WTC11 (cell line): ENCODE results near the gene ZNF440. TPM values are rescaled to one million over a fixed set of nuclear protein-coding genes. Genes with fewer than 3 reads are reported as not detected.

Experiments
- ATF1 ChIP-seq: sonication (generic); formaldehyde crosslinking; IDR thresholded peaks from 2 replicates; pipeline ENCODE4 v1.8.1; 2023; ENCODE audit warnings: mild to moderate bottlenecking, moderate library complexity, missing genetic modification reagents
- total RNA-seq: library from RNA; stranded (reverse); gene quantifications from 3 replicates; pipeline ENCODE4 v1.2.3, GENCODE V29; 2021
- TF ChIP-seq, protein P1 (sequence below): sonication (generic); formaldehyde crosslinking; IDR thresholded peaks from 2 replicates; pipeline ENCODE4 v1.8.1; 2023; ENCODE audit warnings: mild to moderate bottlenecking, moderate library complexity, missing genetic modification reagents
- TF ChIP-seq, protein P2 (sequence below): fragments of 250-450 bp; sonication (Bioruptor Pico); IDR thresholded peaks from 2 replicates; pipeline ENCODE4 v1.9.0; 2021; ENCODE audit warnings: mild to moderate bottlenecking, borderline replicate concordance

Gene ZNF440
- total RNA-seq, 1 experiment from 2014 or later = 16.4 TPM

DNA sequence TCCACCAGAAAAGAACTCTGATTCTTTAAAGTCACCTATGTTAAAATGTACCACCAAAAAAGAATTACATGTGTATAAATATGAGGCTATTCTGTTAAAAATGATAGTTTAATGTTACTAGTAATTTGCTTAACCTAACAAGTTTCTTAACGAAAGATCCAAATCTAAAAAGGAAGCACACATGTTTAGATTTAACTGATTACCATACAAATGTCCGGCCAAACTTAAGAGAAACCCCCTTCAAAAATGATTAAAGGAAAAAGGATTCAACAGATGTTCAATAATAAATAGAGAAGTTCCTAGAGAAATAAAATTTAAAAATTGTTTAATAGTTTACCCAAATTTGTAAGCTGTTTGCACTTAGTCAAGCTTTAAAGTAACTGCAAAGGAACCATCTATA lies 68.5 kb downstream of the ZNF440 start (continued):
- TF ChIP-seq, protein P1, sequence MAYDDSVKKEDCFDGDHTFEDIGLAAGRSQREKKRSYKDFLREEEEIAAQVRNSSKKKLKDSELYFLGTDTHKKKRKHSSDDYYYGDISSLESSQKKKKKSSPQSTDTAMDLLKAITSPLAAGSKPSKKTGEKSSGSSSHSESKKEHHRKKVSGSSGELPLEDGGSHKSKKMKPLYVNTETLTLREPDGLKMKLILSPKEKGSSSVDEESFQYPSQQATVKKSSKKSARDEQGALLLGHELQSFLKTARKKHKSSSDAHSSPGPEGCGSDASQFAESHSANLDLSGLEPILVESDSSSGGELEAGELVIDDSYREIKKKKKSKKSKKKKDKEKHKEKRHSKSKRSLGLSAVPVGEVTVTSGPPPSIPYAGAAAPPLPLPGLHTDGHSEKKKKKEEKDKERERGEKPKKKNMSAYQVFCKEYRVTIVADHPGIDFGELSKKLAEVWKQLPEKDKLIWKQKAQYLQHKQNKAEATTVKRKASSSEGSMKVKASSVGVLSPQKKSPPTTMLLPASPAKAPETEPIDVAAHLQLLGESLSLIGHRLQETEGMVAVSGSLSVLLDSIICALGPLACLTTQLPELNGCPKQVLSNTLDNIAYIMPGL = no peak
- TF ChIP-seq ATF1 = no peak
- TF ChIP-seq, protein P2, sequence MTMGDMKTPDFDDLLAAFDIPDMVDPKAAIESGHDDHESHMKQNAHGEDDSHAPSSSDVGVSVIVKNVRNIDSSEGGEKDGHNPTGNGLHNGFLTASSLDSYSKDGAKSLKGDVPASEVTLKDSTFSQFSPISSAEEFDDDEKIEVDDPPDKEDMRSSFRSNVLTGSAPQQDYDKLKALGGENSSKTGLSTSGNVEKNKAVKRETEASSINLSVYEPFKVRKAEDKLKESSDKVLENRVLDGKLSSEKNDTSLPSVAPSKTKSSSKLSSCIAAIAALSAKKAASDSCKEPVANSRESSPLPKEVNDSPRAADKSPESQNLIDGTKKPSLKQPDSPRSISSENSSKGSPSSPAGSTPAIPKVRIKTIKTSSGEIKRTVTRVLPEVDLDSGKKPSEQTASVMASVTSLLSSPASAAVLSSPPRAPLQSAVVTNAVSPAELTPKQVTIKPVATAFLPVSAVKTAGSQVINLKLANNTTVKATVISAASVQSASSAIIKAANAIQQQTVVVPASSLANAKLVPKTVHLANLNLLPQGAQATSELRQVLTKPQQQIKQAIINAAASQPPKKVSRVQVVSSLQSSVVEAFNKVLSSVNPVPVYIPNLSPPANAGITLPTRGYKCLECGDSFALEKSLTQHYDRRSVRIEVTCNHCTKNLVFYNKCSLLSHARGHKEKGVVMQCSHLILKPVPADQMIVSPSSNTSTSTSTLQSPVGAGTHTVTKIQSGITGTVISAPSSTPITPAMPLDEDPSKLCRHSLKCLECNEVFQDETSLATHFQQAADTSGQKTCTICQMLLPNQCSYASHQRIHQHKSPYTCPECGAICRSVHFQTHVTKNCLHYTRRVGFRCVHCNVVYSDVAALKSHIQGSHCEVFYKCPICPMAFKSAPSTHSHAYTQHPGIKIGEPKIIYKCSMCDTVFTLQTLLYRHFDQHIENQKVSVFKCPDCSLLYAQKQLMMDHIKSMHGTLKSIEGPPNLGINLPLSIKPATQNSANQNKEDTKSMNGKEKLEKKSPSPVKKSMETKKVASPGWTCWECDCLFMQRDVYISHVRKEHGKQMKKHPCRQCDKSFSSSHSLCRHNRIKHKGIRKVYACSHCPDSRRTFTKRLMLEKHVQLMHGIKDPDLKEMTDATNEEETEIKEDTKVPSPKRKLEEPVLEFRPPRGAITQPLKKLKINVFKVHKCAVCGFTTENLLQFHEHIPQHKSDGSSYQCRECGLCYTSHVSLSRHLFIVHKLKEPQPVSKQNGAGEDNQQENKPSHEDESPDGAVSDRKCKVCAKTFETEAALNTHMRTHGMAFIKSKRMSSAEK = no peak

Other genes with a start within 250 kb of the ZNF440 start
- 8.6 to 14.3 TPM (median 11.8 TPM) in 3 replicates for gene ACP5, start 236.6 kb upstream of the ZNF440 start, total RNA-seq
- gene ZNF627, start 216.8 kb upstream of the ZNF440 start, total RNA-seq = 12.6 to 13.2 TPM (median 12.7 TPM) in 3 replicates
- 4.4 to 5.4 TPM (median 4.6 TPM) in 3 replicates for gene ZNF823, start 75.3 kb upstream of the ZNF440 start, total RNA-seq
- gene ZNF441, start 47.3 kb upstream of the ZNF440 start, total RNA-seq = 1.0 to 2.2 TPM (median 1.8 TPM) in 3 replicates
- 1.1 to 2.1 TPM (median 1.3 TPM) in 3 replicates for gene ZNF491, start 15.8 kb upstream of the ZNF440 start, total RNA-seq
- 5.7 to 8.5 TPM (median 7.2 TPM) in 3 replicates for gene ZNF439, start 34.5 kb downstream of the ZNF440 start, total RNA-seq
- 24.5 to 28.7 TPM (median 24.6 TPM) in 3 replicates for gene ZNF69, start 73.5 kb downstream of the ZNF440 start, total RNA-seq
- gene ZNF700, start 110.8 kb downstream of the ZNF440 start, total RNA-seq = 9.1 to 11.4 TPM (median 10.7 TPM) in 3 replicates
- gene ZNF763, start 150.8 kb downstream of the ZNF440 start, total RNA-seq = 2.4 to 3.1 TPM (median 2.9 TPM) in 3 replicates
- 2.9 TPM in 3 replicates for gene ZNF433, start 221.4 kb downstream of the ZNF440 start, total RNA-seq
- 10.1 to 12.5 TPM (median 10.7 TPM) in 3 replicates for gene ZNF878, start 238.7 kb downstream of the ZNF440 start, total RNA-seq